Midbrain (tissue), 1 donor: ENCODE measurements around the gene FOXD2.

Experiments used
- DNase-seq: peaks from one replicate; lab custom pipeline; 2025; lab: John Stamatoyannopoulos, UW

The FOXD2 gene

DNA sequence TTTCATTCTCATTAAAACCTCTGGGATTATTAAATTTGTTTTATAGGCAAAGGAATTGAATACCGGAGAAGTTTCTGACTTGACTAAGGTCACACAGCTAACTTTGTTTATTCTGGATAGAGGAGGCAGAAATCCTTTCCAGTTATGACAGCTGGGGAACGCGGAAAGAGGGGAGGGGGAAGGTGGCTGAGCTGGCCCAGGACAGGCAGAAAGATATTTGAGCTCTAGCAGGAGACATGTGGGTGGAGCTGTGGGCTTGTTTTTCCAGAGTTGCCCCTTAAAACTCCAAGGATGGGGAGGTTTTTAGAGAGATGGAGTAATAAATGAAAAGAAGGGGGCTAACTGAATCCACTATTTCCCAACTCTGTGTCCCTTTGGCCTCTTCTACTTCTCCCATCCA lies 27.8 kb downstream of the FOXD2 start:
- no peak for DNase-seq

DNA sequence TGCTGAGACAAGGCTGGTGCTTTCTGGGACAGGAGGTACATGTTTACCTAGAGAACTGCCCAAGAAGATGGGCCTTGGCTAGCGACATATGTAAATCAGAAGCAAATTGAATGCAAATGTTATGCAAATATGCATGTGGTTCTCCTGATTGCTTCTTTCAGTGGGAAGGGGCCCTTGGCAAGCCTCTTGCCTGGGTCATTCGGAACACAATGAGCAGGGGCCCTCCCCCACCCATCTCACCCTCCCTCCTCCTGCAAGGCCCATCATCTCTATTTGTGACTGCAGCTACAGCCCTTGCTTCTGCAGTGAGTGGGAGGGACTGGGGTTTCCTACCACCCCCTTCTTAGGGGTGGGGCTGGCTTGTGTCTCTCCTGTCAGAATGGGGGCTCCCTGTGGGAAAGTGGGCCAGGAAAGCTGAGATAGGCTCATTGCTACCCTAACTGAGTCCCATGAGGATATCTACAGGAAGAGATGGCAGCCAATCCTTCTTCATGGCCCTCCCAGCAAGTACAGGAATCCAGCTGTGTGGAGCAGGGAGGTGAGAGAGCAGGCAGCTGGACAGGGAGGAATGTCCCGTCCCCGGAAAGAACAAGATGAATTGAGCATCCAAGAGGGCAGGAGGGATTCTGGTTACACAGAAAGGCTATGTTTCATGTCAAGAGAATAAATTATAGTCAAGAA lies 31.0 kb downstream of the FOXD2 start:
- no peak for DNase-seq

GRCh38 chr1:47469390-47469759 lies 31.5 kb downstream of the FOXD2 start:
- no peak for DNase-seq

- DNase-seq, result no peak
Measured at GRCh38 chr1:47469910-47470309, 32.1 kb downstream of the FOXD2 start.

- DNase-seq, result no peak
Measured at GRCh38 chr1:47471163-47471562, 33.3 kb downstream of the FOXD2 start.

GRCh38 chr1:47474278-47475193 lies 36.7 kb downstream of the FOXD2 start:
- DNase-seq, result no peak

GRCh38 chr1:47477595-47478080 lies 39.8 kb downstream of the FOXD2 start:
- no peak for DNase-seq

GRCh38 chr1:47478090-47478489 lies 40.2 kb downstream of the FOXD2 start:
- no peak for DNase-seq

GRCh38 chr1:47479664-47480063 lies 41.8 kb downstream of the FOXD2 start:
- DNase-seq, result no peak

DNA sequence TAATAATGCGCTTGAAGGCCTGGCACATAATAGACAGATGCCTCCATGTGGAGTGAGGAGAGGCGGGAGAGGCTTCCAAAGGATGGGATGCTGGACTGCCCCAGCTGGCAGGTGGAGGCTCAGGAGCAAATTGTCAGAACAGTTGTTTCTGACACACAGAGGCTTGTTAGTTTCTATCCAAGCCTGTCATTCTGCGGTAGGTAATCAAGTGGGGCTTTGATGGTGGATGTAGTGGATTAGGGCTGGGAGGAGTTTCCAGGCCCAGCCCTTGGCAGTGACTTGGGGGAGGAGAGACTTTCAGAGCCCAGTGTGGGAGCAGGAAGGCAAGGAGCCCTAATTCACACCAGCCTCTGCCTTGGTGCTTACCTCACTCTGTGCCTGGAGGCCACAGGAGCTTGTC lies 44.1 kb downstream of the FOXD2 start:
- no peak for DNase-seq

DNA sequence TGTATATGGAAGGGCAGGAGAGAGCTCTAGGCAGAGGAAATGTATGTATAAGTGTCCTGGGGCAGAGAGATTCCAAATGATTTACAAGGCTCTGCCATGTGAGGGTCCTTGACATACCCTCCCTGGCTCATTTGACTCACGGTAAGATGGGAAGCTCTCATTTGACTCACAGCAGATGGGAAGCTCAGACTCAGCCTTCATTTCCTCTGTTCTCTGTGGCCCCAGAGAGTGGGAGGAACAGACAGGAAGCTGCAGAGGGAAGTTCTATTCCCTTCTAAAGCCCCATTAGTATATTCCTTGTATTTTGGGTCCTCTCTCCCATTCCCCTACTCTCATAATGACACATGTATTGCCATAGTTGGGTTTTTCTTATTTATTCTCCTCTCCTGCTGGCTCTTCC lies 44.9 kb downstream of the FOXD2 start:
- no peak for DNase-seq

DNA sequence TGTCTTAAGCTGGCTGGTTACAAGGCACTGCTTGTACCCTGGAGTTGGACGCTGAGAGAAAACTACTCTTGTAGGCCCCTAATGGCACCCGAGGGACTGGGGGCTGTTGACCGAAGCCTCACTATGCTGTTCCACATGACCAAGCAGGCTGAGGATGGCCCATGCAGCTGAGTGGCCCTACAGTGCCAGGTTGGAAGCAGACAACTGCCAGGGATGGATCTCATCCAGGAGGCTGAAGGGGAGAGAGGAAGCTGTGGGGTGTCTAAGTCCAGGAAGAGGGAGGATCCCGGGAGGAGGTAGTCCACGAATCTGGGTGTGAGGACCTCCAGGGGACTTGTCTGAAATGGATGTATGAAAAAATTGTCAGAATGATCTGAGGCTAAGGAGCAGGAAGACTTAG lies 45.8 kb downstream of the FOXD2 start:
- no peak for DNase-seq

DNA sequence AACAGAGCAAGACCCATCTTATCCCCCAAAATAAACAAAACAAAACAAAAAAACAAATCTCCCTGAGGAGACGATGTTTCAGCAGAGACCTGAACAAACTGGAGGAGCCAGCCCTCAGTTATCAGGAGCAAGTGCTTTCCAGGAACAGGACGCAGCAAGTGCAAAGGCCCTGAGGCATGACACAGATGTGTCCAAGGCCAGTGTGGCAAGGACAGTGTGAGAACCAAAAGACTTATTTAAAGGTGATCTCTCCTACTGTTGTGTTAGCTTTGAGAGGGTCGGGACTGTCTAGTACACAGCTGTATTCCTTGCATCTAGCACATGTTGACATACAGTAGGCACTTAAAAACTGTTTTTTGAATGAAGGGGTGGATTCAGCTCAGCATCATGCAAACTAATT lies 48.0 kb downstream of the FOXD2 start:
- no peak for DNase-seq

DNA sequence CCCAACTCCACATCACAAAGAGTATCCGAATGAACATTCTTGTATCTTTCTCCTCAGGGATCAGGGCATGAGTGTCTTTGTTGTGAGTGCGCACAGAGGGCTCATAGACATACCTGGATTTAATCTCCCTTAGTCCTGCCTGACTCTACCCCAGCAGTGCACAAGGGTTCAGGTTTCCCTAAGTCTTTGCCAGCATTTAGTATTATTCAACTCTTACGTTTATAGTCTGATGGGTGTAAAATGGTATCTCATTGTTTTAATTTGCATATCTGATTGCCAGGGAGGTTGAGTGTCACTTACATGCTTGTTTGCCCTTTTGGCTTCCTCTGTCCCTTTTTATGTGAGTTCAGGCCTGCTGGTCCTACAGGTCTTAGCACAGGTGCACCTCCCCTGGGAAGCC lies 49.5 kb downstream of the FOXD2 start:
- no peak for DNase-seq

DNA sequence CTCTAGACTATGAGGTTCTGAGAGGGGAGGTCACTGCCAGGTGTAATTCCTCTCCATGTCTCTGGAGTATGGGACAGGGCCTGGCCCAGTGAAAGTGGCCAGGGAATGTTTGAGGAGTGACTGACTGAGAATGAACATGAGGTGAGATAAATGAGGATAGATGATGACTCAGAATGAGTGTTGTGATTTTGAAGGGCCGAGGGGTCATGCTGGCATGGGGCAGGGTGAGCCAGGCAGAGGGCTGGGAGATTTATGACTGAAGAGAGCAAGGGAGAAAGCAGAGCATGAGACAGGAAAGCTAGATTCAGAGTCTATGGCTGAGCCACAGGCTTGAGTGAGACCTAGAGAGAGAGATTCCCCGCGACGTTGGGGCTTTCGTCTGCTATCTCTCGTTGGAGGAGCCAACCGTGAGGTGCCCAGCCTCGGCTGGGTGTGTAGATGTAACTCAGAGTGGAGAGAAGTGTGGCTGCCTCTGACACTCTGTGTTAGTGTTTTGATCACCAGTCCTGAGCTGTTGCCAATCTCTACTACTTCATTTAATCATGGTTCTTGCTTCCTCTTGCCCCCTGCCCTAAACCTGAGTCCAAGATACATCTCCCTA lies 50.1 kb downstream of the FOXD2 start:
- no peak for DNase-seq
